Body of pancreas (tissue), 4 donors: ENCODE data around the gene TMEM255B. TPM values are rescaled to one million over a fixed set of nuclear protein-coding genes. Genes with fewer than 3 reads are reported as not detected.
"Not testable (repeated sequence)": the region's sequence is repeated elsewhere in the genome, so short reads cannot be mapped to it uniquely, and the experiment has no call there.

Source experiments
- ATAC-seq: fragments of 150-250 bp; one replicate; pipeline ENCODE4 v1.9.1; 2016
- DNase-seq, 4 donors: peaks; one replicate each; pipeline ENCODE4 v3.0.0-alpha.2; 2019
- H3K27ac ChIP-seq, 4 donors: fragments of 200-600 bp; sonication (generic); 1 replicate in 3 of 4; 2 replicates in 1 of 4; pipeline versions ENCODE4 v1.5.1 to v1.6.1; 2016 to 2019; ENCODE audit warnings: mild to moderate bottlenecking in 1 of 4, mixed read lengths in 1 of 4, moderate library complexity in 1 of 4
- H3K27me3 ChIP-seq, 2 donors: fragments of 200-600 bp; sonication (generic); one replicate each; pipeline ENCODE4 v1.6.0; 2016; ENCODE audit warnings: mild to moderate bottlenecking in 1 of 2
- H3K36me3 ChIP-seq, 2 donors: fragments of 200-600 bp; sonication (generic); replicated peaks in 1 of 2; 2 replicates each; pipeline ENCODE4 v1.5.1; 2016; ENCODE audit warnings: low read depth in 2 of 2; ENCODE audit not compliant: insufficient read depth in 1 of 2
- H3K4me1 ChIP-seq: fragments of 200-600 bp; sonication (generic); one replicate; pipeline ENCODE4 v1.6.0; 2016
- H3K4me3 ChIP-seq, 2 donors: fragments of 200-600 bp; sonication (generic); 1 replicate in 1 of 2; 2 replicates in 1 of 2; pipeline ENCODE4 v1.5.1; 2016 to 2019
- H3K9me3 ChIP-seq, 3 donors: fragments of 200-600 bp; sonication (generic); 1 replicate in 2 of 3; 2 replicates in 1 of 3; pipeline ENCODE4 v1.5.1; 2016
- POLR2A ChIP-seq, 3 donors: fragments of 450-650 bp; IDR thresholded peaks; one replicate each; pipeline ENCODE4 v1.6.1; 2016; ENCODE audit warnings: antibody characterized with exemption in 3 of 3, mild to moderate bottlenecking in 2 of 3
- WGBS, 2 donors: methylation state at CpG; one replicate each; pipeline ENCODE4 v1.1.5; 2017; 5-methylcytosine and 5-hydroxymethylcytosine counted together
- intact Hi-C: fragments of 100-400 bp; cut with DNase I; formaldehyde crosslinking; loops from one replicate; pipeline ENCODE4 v1.15.1; 2023
- total RNA-seq, 2 donors: library from RNA; depleted of rRNA; stranded (reverse); fragments of >200 nt; gene quantifications; one replicate each; pipeline ENCODE4 v1.1.0, GENCODE V29; 2016
- TF ChIP-seq, protein P1 (sequence below), 7 experiments: fragments of 450-650 bp in 4 of 7; fragments of 200-600 bp in 3 of 7; sonication (generic) in 3 of 7; IDR thresholded peaks; one replicate each; pipeline ENCODE4 v1.5.1; 2016 to 2019; ENCODE audit warnings: antibody characterized with exemption in 7 of 7

The TMEM255B gene
- total RNA-seq, 2 donors from 2014 or later = 1.0 to 4.6 TPM

DNA sequence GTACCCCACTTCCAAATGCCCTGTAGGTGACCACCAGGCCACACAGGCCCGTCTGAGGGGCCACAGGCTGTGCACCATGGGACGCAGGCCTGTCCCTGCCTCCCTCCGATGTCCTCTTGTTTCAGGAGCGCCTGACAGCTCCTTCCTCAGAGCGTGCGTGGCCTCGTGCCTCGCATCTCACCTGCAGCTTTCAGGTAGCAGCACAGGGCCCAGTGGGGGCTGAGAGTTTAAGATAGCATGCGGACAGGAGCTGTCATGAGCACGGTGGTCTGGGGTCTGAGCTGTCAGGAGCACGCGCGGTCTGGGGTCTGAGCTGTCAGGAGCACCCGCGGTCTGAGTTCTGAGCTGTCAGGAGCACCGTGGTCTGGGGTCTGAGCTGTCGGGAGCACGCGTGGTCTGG is 64.7 kb downstream of the TMEM255B start:
- no peak for DNase-seq
- no peak for ATAC-seq
- Histone ChIP-seq H3K27ac (no peak overlapping the region), H3K4me1 (no peaks in the 10 kb centered on the region), H3K27me3 (no peaks in the 10 kb centered on the region), H3K4me3 (no peak overlapping the region), H3K9me3 (no peaks in the 10 kb centered on the region), H3K36me3 (peaks cover 4 to 11% of the 10 kb centered on the region in 2 donors)
- intact Hi-C loops = no loop called here
- TF ChIP-seq POLR2A (IDR thresholded peaks at IDR 0.05) = no peak
- 92 to 93% methylated on average over 16 to 19 of the region's 19 CpGs for WGBS, 2 donors

DNA sequence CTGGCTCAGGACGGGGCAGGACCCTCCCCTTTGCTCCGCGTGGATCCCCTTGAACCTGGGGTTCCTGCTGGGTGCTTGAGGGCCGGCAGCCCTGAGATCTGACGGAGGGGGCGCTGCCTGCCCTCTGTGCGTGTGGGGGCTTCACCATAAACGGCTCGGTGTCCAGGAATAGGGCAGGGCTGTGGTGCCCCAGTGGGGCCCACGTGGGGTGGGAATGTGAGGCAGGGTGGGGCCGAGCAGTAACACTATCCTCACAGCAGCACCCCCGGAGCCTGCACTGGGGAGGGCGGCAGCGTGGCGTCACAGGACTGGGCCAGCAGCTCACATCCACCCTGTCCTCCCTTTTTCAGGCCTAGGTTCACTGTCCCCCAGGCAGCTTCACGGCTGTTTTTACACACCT is 66.8 kb downstream of the TMEM255B start:
- Histone ChIP-seq H3K4me3 (no peak overlapping the region), H3K4me1 (no peaks in the 10 kb centered on the region), H3K27ac (no peak overlapping the region), H3K9me3 (no peaks in the 10 kb centered on the region), H3K36me3 (peaks cover 4 to 11% of the 10 kb centered on the region in 2 donors), H3K27me3 (no peaks in the 10 kb centered on the region)
- intact Hi-C loops = no loop called here
- TF ChIP-seq, protein P1, sequence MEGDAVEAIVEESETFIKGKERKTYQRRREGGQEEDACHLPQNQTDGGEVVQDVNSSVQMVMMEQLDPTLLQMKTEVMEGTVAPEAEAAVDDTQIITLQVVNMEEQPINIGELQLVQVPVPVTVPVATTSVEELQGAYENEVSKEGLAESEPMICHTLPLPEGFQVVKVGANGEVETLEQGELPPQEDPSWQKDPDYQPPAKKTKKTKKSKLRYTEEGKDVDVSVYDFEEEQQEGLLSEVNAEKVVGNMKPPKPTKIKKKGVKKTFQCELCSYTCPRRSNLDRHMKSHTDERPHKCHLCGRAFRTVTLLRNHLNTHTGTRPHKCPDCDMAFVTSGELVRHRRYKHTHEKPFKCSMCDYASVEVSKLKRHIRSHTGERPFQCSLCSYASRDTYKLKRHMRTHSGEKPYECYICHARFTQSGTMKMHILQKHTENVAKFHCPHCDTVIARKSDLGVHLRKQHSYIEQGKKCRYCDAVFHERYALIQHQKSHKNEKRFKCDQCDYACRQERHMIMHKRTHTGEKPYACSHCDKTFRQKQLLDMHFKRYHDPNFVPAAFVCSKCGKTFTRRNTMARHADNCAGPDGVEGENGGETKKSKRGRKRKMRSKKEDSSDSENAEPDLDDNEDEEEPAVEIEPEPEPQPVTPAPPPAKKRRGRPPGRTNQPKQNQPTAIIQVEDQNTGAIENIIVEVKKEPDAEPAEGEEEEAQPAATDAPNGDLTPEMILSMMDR (IDR thresholded peaks at IDR 0.05) = no peak
- no peak for TF ChIP-seq POLR2A (IDR thresholded peaks at IDR 0.05)
- no peak for DNase-seq
- ATAC-seq = no peak
- WGBS, 2 donors = 81 to 85% methylated on average over 6 to 13 of the region's 16 CpGs

DNA sequence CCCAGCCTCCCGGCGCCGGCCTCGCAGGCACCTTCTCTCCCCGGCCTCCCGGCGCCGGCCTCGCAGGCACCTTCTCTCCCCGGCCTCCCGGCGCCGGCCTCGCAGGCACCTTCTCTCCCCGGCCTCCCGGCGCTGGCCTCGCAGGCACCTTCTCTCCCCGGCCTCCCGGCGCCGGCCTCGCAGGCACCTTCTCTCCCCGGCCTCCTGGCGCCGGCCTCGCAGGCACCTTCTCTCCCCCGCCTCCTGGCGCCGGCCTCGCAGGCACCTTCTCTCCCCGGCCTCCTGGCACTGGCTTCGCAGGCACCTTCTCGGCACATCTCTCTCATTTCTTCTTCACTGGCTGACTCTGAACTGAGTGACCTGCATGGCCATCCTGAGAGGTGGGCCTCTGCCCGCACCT is 67.4 kb downstream of the TMEM255B start:
- peaks cover 4 to 11% of the 10 kb centered on the region in 2 donors for H3K36me3 ChIP-seq
- DNase-seq, H3K27ac ChIP-seq, intact Hi-C loops, H3K27me3 ChIP-seq, H3K4me1 ChIP-seq, H3K9me3 ChIP-seq, ATAC-seq, H3K4me3 ChIP-seq: not testable (repeated sequence)
- WGBS, 2 donors = 62 to 82% methylated on average over 14 to 18 of the region's 35 CpGs

DNA sequence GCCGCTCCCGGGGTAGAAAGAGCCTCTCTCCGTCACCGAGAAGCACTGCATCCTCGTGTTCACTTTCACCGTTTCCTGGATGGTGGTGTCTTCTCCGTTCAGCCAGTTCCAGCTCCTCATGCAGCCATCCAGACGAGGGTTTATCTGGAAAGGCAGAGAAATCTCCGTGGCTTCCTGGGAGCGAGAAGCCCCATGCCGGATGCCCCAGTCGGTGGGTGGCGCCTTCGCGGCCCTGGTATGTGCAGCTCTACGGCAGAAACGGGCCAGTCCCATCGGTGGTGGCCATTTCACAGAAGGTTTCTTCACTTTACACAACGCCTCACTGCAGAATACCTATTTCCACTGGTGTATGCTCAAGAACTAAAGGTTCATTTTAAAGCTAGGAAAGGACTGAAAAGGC is 68.0 kb downstream of the TMEM255B start:
- no peak overlapping the region for H3K4me3 ChIP-seq
- no peak for TF ChIP-seq POLR2A (IDR thresholded peaks at IDR 0.05)
- TF ChIP-seq, protein P1 (IDR thresholded peaks at IDR 0.05) = no peak
- H3K27ac ChIP-seq = no peak overlapping the region
- intact Hi-C loops = no loop called here
- no peaks in the 10 kb centered on the region for H3K4me1 ChIP-seq
- WGBS, 2 donors = 88 to 92% methylated on average over 19 of the region's 19 CpGs
- H3K9me3 ChIP-seq = no peaks in the 10 kb centered on the region
- no peak for ATAC-seq
- no peaks in the 10 kb centered on the region for H3K27me3 ChIP-seq
- peaks cover 4 to 11% of the 10 kb centered on the region in 2 donors for H3K36me3 ChIP-seq
- no peak for DNase-seq

DNA sequence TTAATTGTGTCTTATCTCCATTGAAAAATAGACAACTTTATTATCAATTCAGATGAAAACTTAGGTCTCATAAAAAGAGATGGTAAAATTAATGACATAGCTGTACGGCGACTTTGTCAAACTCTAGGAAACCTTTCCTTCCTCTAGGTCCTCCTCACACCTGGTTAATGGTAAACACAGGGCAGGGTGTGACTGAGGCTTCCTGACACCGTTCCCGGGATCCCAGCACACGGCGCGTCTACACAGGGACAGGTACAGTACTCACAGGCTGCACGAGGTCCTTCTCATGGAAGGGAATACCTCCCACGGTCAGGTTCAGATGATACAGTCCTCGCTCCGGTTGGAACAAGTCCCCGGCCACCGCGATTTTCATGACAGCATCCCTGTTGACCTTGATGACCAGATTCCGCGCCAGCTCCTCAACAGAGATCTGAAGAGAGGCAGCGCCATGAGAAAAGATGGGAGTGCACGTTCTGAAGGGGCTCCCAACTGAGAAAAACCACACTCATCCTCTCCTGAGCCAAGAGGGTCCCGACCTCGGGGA is 69.3 kb downstream of the TMEM255B start:
- 92 to 98% methylated on average over 9 to 20 of the region's 20 CpGs for WGBS, 2 donors
- Histone ChIP-seq H3K27ac (no peak overlapping the region), H3K9me3 (no peaks in the 10 kb centered on the region), H3K4me3 (no peak overlapping the region), H3K36me3 (peaks cover 4 to 8% of the 10 kb centered on the region in 2 donors), H3K4me1 (no peaks in the 10 kb centered on the region), H3K27me3 (no peaks in the 10 kb centered on the region)
- DNase-seq (no peak), ATAC-seq (no peak)
- intact Hi-C loops = no loop called here
- TF ChIP-seq, protein P1 (IDR thresholded peaks at IDR 0.05) = no peak
- no peak for TF ChIP-seq POLR2A (IDR thresholded peaks at IDR 0.05)

DNA sequence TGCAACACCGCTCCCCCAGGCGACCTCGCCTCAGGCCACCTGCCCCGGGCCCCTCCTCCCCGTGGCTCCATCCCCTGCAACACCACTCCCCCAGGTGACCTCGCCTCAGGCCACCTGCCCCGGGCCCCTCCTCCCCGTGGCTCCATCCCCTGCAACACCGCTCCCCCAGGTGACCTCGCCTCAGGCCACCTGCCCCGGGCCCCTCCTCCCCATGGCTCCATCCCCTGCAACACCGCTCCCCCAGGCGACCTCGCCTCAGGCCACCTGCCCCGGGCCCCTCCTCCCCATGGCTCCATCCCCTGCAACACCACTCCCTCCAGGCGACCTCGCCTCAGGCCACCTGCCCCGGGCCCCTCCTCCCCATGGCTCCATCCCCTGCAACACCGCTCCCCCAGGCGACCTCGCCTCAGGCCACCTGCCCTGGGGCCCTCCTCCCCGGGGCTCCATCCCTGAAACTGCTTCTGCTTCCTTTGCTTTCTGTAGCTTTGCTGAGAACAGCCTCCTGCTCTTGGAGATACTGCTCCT is 71.5 kb downstream of the TMEM255B start:
- H3K9me3 ChIP-seq, ATAC-seq, H3K27ac ChIP-seq, H3K4me3 ChIP-seq, H3K4me1 ChIP-seq, intact Hi-C loops, DNase-seq, H3K27me3 ChIP-seq: not testable (repeated sequence)
- 92 to 94% methylated on average over 4 of the region's 22 CpGs for WGBS, 2 donors
- H3K36me3 ChIP-seq = peaks cover 0 to 13% of the 10 kb centered on the region in 2 donors
